HepG2 (cell line): ENCODE data around the gene SBK1.

ENCODE experiments used
- ATAD3A ChIP-seq: sonication (generic); formaldehyde crosslinking; IDR thresholded peaks from 2 replicates; pipeline ENCODE4 v1.4.0; 2020; ENCODE audit warnings: missing genetic modification reagents
- FOSL2 ChIP-seq: sonication (generic); formaldehyde crosslinking; IDR thresholded peaks from 2 replicates; pipeline ENCODE4 v1.4.0; 2020; ENCODE audit warnings: missing genetic modification reagents
- GZF1 ChIP-seq: sonication (generic); formaldehyde crosslinking; IDR thresholded peaks from 2 replicates; pipeline ENCODE4 v1.5.1; 2020; ENCODE audit warnings: mild to moderate bottlenecking, missing genetic modification reagents
- MEF2D ChIP-seq: sonication (generic); formaldehyde crosslinking; IDR thresholded peaks from 2 replicates; pipeline ENCODE4 v1.5.1; 2020; ENCODE audit warnings: mild to moderate bottlenecking, missing genetic modification reagents
- PRDM10 ChIP-seq: sonication (generic); formaldehyde crosslinking; IDR thresholded peaks from 2 replicates; pipeline ENCODE4 v1.4.0; 2020; ENCODE audit warnings: low read depth, missing genetic modification reagents
- SMC3 ChIP-seq: IDR thresholded peaks from 2 replicates; pipeline ENCODE4 v1.6.1; 2011; ENCODE audit warnings: low read length, improper control_type of control experiment
- SRSF4 ChIP-seq: fragments of 200-400 bp; formaldehyde crosslinking; IDR thresholded peaks from one replicate; pipeline ENCODE4 v1.6.1; 2018; ENCODE audit warnings: mild to moderate bottlenecking, low read depth, low read length, moderate library complexity; ENCODE audit not compliant: poor library complexity, severe bottlenecking
- ZBTB2 ChIP-seq: sonication (generic); formaldehyde crosslinking; IDR thresholded peaks from 2 replicates; pipeline ENCODE4 v1.8.0; 2022; ENCODE audit warnings: low read depth, missing genetic modification reagents
- TF ChIP-seq, protein P1 (sequence below): sonication (generic); formaldehyde crosslinking; IDR thresholded peaks from 2 replicates; pipeline ENCODE4 v1.5.0; 2020; ENCODE audit warnings: mild to moderate bottlenecking, missing genetic modification reagents, moderate library complexity

DNA sequence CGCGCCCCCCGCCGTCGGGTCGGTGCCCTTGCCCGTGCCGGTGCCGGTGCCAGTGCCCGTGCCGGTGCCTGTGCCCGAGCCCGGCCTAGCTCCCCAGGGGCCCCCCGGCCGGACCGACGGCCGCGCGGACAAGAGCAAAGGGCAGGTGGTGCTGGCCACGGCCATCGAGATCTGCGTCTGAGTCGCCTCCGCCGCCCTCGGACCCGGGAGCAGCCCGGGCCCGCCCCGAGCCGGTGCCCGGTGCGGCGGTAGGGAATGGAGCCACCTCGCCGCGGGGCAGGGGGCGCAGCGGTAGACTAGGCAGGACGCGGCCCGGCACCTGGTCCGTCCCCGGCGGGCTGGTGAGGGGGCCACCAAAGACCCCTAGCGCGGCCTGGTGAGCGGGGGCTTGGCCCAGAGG, 28.4 kb downstream of the SBK1 start:
- TF ChIP-seq, protein P1, sequence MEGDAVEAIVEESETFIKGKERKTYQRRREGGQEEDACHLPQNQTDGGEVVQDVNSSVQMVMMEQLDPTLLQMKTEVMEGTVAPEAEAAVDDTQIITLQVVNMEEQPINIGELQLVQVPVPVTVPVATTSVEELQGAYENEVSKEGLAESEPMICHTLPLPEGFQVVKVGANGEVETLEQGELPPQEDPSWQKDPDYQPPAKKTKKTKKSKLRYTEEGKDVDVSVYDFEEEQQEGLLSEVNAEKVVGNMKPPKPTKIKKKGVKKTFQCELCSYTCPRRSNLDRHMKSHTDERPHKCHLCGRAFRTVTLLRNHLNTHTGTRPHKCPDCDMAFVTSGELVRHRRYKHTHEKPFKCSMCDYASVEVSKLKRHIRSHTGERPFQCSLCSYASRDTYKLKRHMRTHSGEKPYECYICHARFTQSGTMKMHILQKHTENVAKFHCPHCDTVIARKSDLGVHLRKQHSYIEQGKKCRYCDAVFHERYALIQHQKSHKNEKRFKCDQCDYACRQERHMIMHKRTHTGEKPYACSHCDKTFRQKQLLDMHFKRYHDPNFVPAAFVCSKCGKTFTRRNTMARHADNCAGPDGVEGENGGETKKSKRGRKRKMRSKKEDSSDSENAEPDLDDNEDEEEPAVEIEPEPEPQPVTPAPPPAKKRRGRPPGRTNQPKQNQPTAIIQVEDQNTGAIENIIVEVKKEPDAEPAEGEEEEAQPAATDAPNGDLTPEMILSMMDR (CRISPR knock-in tag) = no peak
- no peak for TF ChIP-seq GZF1 (CRISPR knock-in tag)
- no peak for TF ChIP-seq SMC3
- TF ChIP-seq MEF2D (CRISPR knock-in tag) = no peak
- no peak for TF ChIP-seq SRSF4
- no peak for TF ChIP-seq PRDM10 (CRISPR knock-in tag)
- no peak for TF ChIP-seq ATAD3A (CRISPR knock-in tag)
- TF ChIP-seq FOSL2 (CRISPR knock-in tag) = no peak
- TF ChIP-seq ZBTB2 (CRISPR knock-in tag) = no peak
